IPS-NIHi11 (cell line): ENCODE measurements around the gene SRCAP.

Experiments
- DNase-seq: peaks from one replicate; pipeline ENCODE4 v3.0.0; 2012; ENCODE audit warnings: mixed read lengths, low spot score

The SRCAP gene

GRCh38 chr16:30698816-30699614 is at the start of gene SRCAP:
Gene SRCAP, plus strand, starts transcription at chr16:30699171. Its CDS starts 1,654 bp downstream, at chr16:30700825.
- peak; percentile 94 for DNase-seq

- DNase-seq = no peak
Measured at GRCh38 chr16:30649725-30650368, 49.1 kb upstream of the SRCAP start.

GRCh38 chr16:30650369-30651123 is 48.4 kb upstream of the SRCAP start, which contains the start of gene PRR14:
Gene PRR14, plus strand, starts transcription at chr16:30650960. Its CDS starts 686 bp downstream, at chr16:30651646.
- peak; percentile 91 for DNase-seq

DNA sequence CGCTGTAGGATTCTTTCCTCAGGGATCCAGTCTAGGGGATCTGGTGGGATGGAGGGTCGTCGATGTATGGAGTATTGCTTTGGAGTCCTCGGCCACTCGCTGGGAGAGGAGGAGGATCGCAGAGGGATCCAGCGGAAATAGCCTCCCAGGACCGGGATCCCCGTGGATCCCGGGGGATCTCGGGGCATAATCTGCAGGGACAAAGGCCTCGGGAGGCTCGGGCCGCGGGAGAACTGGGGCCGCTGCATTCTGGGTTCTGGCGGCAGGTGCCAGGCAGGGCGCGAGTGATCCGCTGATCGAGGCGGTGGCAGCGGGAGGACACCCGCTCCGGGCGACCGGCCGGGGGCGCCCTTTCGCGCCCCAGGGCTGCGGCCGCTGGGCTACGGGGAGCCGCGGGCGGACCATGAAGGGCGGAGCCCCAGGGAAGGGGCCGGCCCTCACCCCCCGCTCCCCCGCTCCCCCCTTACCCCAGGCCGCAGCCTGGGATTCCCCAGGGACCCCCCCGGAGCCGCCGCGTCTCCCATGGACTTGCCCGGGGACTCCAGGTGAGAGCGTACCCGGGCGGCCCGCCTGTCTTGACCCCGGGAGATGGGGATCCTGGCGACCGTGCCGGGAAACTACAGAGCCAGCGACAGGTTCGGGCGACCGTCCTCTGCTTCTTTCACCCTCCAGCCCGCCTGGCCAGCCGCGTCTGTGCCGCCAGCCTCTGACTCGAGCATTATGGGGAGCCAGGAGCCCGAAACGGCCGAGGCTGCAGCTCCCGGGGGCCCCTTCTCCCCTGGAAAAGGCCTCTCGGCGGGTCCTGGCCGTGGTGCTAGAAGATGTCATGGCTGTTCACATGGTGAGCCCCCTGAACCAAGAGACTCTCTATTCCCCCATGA is 47.6 kb upstream of the SRCAP start:
- DNase-seq = peak; percentile 85

DNA sequence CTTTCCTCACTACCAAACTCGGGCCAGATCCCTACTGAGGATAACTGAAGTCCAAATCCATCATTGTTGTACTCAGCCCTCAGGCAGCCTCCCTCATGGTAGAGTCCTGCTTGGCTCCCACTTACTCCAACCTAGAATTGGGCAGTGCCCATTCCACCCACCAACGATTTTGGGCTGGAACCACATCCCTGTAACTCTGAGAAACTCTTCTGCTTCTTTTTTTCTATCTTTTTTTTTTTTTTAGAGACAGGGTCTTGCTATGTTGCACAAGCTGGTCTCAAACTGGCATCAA is 47.0 kb upstream of the SRCAP start:
- no peak for DNase-seq

DNA sequence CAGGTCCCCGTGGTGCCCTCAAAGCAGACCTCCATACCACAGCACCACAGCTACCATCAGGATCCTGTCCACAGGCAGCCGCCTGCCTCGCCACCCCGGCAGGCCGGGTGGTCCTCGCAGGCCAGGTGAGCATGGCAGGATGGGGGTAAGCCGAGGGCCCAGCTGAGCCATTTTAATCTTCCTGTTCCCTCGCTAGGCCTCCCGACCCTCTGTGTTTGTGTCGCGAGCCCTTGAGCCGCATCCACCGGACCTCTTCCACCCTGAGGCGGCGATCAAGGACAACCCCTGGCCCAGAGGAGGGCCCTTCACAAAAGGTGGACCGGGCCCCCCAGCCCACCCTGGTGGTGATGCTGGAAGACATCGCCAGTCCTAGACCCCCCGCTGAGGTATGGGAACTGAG is 46.3 kb upstream of the SRCAP start:
- DNase-seq = no peak

- no peak for DNase-seq
Measured at GRCh38 chr16:30654856-30655255, 44.1 kb upstream of the SRCAP start.

- no peak for DNase-seq
Measured at GRCh38 chr16:30655815-30656347, 43.1 kb upstream of the SRCAP start.

DNA sequence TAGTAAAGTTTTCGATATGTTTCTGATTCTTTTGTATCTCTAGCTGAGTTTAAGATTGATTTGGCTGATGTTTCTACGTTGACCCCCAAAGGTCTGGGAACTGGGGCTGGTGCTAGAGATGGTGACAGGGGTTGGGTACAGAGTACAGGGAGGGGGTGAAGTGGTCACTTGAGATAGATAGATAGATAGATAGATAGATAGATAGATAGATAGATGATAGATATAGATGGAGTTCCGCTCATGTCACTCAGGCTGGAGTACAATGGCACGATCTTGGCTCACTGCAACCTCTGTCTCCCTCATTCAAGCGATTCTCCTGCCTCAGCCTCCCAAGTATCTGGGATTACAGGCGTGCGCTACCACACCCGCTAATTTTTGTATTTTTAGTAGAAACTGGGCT is 42.6 kb upstream of the SRCAP start:
- DNase-seq = no peak

- no peak for DNase-seq
Measured at GRCh38 chr16:30656974-30657865, 41.8 kb upstream of the SRCAP start.

DNA sequence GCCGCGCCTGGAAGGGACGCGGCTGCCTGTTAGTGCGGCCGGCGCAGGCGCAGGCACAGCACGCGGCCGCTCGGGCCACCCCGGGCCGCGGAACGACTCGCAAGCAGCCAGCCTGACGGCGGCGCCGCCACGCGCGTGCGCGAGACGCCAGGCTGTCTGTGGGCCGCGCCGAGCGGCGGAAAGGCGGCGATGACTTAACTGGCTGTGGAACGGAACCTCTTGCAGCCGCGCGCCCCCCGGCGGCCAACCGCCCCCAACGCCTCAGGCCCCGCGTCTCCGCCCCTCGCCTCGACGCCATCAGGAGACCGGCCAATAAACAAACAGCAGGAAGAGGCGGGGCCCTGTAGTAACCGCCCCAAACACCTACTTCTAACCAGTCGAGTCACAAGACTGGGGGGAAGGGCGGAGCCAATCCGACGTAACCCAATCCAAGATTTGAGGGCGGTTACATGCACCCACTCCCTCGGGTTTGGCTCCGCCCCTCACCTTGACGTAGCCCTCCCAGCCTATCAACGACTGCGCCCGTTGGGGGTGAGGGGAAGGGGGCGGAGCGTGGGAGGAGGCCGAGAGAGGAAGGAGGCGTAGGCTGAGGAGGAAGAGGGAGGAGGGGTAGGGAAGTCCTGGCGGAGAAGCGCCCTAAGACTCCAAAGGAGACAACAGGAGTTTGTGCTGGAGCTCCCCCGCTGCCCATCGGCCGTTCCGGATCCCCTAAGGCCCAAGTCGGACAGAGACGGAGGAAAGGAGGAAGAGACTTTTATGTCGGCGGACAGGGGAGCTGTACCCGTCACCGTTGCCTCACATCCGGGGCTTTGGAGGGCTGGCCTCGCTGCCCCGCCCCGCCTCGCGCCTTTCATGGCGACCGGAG is 40.9 kb upstream of the SRCAP start, which contains the start of gene FBRS:
TSS of gene FBRS (plus strand) at position 566 of the 865 bp plus-strand sequence. CDS start 1,088 bp downstream, outside the sequence.
- peak; percentile 92 for DNase-seq

- DNase-seq = peak; percentile 74
Measured at GRCh38 chr16:30658731-30659506, 40.1 kb upstream of the SRCAP start.

- peak; percentile 80 for DNase-seq
Measured at GRCh38 chr16:30659507-30660423, 39.2 kb upstream of the SRCAP start.

GRCh38 chr16:30660424-30661261 is 38.3 kb upstream of the SRCAP start:
- DNase-seq = no peak

DNA sequence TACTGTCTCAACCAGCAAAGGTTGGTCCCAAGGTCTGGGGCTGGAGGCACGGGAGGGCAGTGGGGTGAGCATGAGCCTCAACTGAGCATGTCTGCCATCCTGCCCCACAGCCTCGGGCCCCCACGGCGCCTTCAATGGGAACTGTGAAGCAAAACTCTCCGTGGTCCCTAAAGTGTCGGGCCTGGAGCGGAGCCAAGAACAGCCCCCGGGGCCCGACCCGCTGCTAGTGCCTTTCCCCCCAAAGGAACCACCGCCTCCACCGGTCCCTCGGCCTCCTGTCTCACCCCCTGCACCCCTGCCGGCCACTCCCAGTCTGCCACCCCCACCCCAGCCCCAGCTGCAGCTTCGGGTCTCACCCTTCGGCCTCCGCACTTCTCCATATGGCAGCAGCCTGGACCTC is 36.5 kb upstream of the SRCAP start:
- no peak for DNase-seq

GRCh38 chr16:30663038-30663437 is 35.9 kb upstream of the SRCAP start:
- DNase-seq = no peak

DNA sequence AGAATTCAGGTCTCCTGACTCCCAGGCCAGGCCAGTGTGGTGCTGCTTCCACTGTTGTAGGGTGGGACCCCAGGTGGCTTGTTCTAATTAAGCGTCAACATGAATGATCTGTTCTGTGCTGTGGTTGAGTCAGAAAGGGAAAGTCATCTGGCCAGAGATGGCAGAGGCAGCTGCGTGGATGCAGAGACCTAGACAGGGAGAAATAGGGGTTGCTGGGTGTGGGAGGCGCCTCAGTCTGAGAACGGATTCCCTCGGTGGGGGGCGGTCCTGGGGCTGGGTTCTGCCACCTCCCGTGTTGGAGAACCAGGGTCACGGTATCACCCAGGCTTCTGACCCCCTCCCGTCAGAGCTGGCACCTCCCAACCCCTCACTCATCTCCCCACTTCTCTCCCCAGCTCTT is 35.2 kb upstream of the SRCAP start:
- DNase-seq = no peak
